ENCODE results near the gene ALDH16A1. TPM values are rescaled to one million over a fixed set of nuclear protein-coding genes. Genes with fewer than 3 reads are reported as not detected.
"Not testable (repeated sequence)": the region's sequence is repeated elsewhere in the genome, so short reads cannot be mapped to it uniquely, and the experiment has no call there.

Gene ALDH16A1
- total RNA-seq, 2 donors from 2014 or later: 25.9 to 38.9 TPM

GRCh38 chr19:49443366-49444099 lies 9.5 kb upstream of the ALDH16A1 start:
- peaks cover 15% of the 10 kb centered on the region for H3K4me1 ChIP-seq
- TF ChIP-seq CTCF (IDR thresholded peaks at IDR 0.05) (peak; percentile 63 to 98 (median 87)), POLR2A (IDR thresholded peaks at IDR 0.05) (peak in 2 of 3 donors; percentile 0 to 17)
- intact Hi-C loops (cut with DNase I): loop anchor here (5.0 kb wide), 1 partner anchor 51 kb away; no protein-coding TSS in a partner anchor
- peak; percentile 90 for ATAC-seq
- no peaks in the 10 kb centered on the region for H3K36me3 ChIP-seq (replicated peaks in 1 of 2; ENCODE audit: insufficient read depth in 1 of 2, low read depth in 2 of 2)
- H3K9me3 ChIP-seq: no peaks in the 10 kb centered on the region
- 0% methylated on average over 8 to 47 of the region's 47 CpGs for WGBS, 2 donors
- peak overlapping the region; percentile 20 to 25 for H3K4me3 ChIP-seq
- H3K27ac ChIP-seq: peak overlapping the region in 3 of 4 donors; percentile 28 to 73 (median 59)
- DNase-seq: peak; percentile 95 to 97 (median 96)
- H3K27me3 ChIP-seq: peaks cover 0 to 30% of the 10 kb centered on the region in 2 donors

- not testable (repeated sequence) for ATAC-seq; H3K36me3 ChIP-seq (replicated peaks in 1 of 2; ENCODE audit: insufficient read depth in 1 of 2, low read depth in 2 of 2); H3K27ac ChIP-seq; H3K9me3 ChIP-seq; H3K4me3 ChIP-seq; DNase-seq
- 47 to 73% methylated on average over 5 of the region's 5 CpGs for WGBS, 2 donors
- H3K4me1 ChIP-seq: peaks cover 17% of the 10 kb centered on the region
- peaks cover 0 to 24% of the 10 kb centered on the region in 2 donors for H3K27me3 ChIP-seq
- intact Hi-C loops (cut with DNase I): loop anchor here (5.0 kb wide), 1 partner anchor 52 kb away; no protein-coding TSS in a partner anchor
- TF ChIP-seq POLR2A (IDR thresholded peaks at IDR 0.05): peak in 1 of 3 donors; percentile 2
Observed at GRCh38 chr19:49444100-49444700, 8.8 kb upstream of the ALDH16A1 start.

- Histone ChIP-seq H3K4me3 (no peak overlapping the region), H3K4me1 (peaks cover 26% of the 10 kb centered on the region), H3K27ac (no peak overlapping the region), H3K27me3 (peaks cover 0 to 11% of the 10 kb centered on the region in 2 donors), H3K9me3 (no peaks in the 10 kb centered on the region), H3K36me3 (replicated peaks in 1 of 2; ENCODE audit: insufficient read depth in 1 of 2, low read depth in 2 of 2) (no peaks in the 10 kb centered on the region)
- no peak for DNase-seq
- TF ChIP-seq CTCF (IDR thresholded peaks at IDR 0.05) (no peak), POLR2A (IDR thresholded peaks at IDR 0.05) (no peak)
- no peak for ATAC-seq
- WGBS, 2 donors: 71 to 75% methylated on average over 3 of the region's 3 CpGs
- intact Hi-C loops (cut with DNase I): no loop called here
Observed at GRCh38 chr19:49445997-49446396, 7.0 kb upstream of the ALDH16A1 start.

GRCh38 chr19:49447485-49448431 lies 5.3 kb upstream of the ALDH16A1 start:
- Histone ChIP-seq H3K27ac (no peak overlapping the region), H3K4me1 (peaks cover 22% of the 10 kb centered on the region), H3K27me3 (no peaks in the 10 kb centered on the region), H3K36me3 (replicated peaks in 1 of 2; ENCODE audit: insufficient read depth in 1 of 2, low read depth in 2 of 2) (no peaks in the 10 kb centered on the region), H3K4me3 (no peak overlapping the region), H3K9me3 (no peaks in the 10 kb centered on the region)
- intact Hi-C loops (cut with DNase I): no loop called here
- DNase-seq (peak in 2 of 4 donors; percentile 26 to 38), ATAC-seq (no peak)
- TF ChIP-seq POLR2A (IDR thresholded peaks at IDR 0.05): no peak
- TF ChIP-seq CTCF (IDR thresholded peaks at IDR 0.05): no peak
- 83% methylated on average over 15 to 32 of the region's 32 CpGs for WGBS, 2 donors

- DNase-seq (no peak), ATAC-seq (no peak)
- peaks cover 18% of the 10 kb centered on the region for H3K4me1 ChIP-seq
- no peak overlapping the region for H3K27ac ChIP-seq
- no peaks in the 10 kb centered on the region for H3K27me3 ChIP-seq
- TF ChIP-seq CTCF (IDR thresholded peaks at IDR 0.05): no peak
- no peak for TF ChIP-seq POLR2A (IDR thresholded peaks at IDR 0.05)
- H3K36me3 ChIP-seq (replicated peaks in 1 of 2; ENCODE audit: insufficient read depth in 1 of 2, low read depth in 2 of 2): no peaks in the 10 kb centered on the region
- H3K9me3 ChIP-seq: no peaks in the 10 kb centered on the region
- H3K4me3 ChIP-seq: no peak overlapping the region
- intact Hi-C loops (cut with DNase I): no loop called here
- WGBS, 2 donors: 89 to 94% methylated on average over 6 of the region's 6 CpGs
Observed at GRCh38 chr19:49448432-49448786, 4.6 kb upstream of the ALDH16A1 start.

Measured in body of pancreas (tissue), 4 donors.